Mucosa of descending colon (tissue), 3 donors: ENCODE results near the gene TTC23. TPM values are rescaled to one million over a fixed set of nuclear protein-coding genes. Genes with fewer than 3 reads are reported as not detected.

Source experiments
- ATAC-seq: fragments of 200-7000 bp; cut with Tn5 transposase; one replicate; pipeline ENCODE4 v1.9.1; 2020; ENCODE audit warnings: mild to moderate bottlenecking, moderate library complexity
- DNase-seq, 3 donors: peaks; one replicate each; pipeline ENCODE4 v3.0.0-alpha.2; 2020
- H3K36me3 ChIP-seq: fragments of 200-600 bp; one replicate; pipeline ENCODE4 v1.8.0; 2021; ENCODE audit warnings: low read depth, mild to moderate bottlenecking
- H3K4me1 ChIP-seq: fragments of 200-600 bp; one replicate; pipeline ENCODE4 v1.8.0; 2021; ENCODE audit warnings: low read depth, mild to moderate bottlenecking
- H3K4me3 ChIP-seq: fragments of 200-600 bp; one replicate; pipeline ENCODE4 v1.8.0; 2021; ENCODE audit warnings: mild to moderate bottlenecking
- H3K9me3 ChIP-seq: fragments of 200-600 bp; one replicate; pipeline ENCODE4 v1.8.0; 2021; ENCODE audit warnings: mild to moderate bottlenecking
- CTCF ChIP-seq: fragments of 200-600 bp; IDR thresholded peaks from one replicate; pipeline ENCODE4 v1.8.0; 2022; ENCODE audit warnings: antibody characterized with exemption, mild to moderate bottlenecking
- intact Hi-C, 2 donors: fragments of 100-400 bp; cut with DNase I in 1 of 2; cut with micrococcal nuclease in 1 of 2; formaldehyde crosslinking; loops; one replicate each; pipeline versions ENCODE4 v1.11.0 to v1.11.1; 2022; cut with DNase I, micrococcal nuclease
- total RNA-seq, 3 donors: library from RNA; stranded (reverse); fragmentation: NEBNext Ultra II Directional in 2 of 3; extraction: Animal tissue kit (Norgen Biotek cat#: 25700) in 2 of 3; gene quantifications; one replicate each; pipeline versions ENCODE4 v1.2.1 to v1.2.4, GENCODE V29; 2021 to 2023
- donor health status: DM: no; HTN: no; CAD: no; lungs with moderate emphysema.
- donor health status: DM: no; HTN: no; CAD: no.
- donor health status: DM: no; HTN: yes; CAD: no.

The TTC23 gene
- total RNA-seq, 3 donors from 2014 or later = 17.1 to 26.8 (median 19.6) TPM

- Histone ChIP-seq H3K4me3 (no peak overlapping the region), H3K36me3 (no peaks in the 10 kb centered on the region), H3K9me3 (no peaks in the 10 kb centered on the region), H3K4me1 (peaks cover 14% of the 10 kb centered on the region)
- no peak for ATAC-seq
- no peak for TF ChIP-seq CTCF
- intact Hi-C loops = no loop called here
- no peak for DNase-seq
Observed at GRCh38 chr15:99121691-99122410, 127.5 kb downstream of the TTC23 start.

- Histone ChIP-seq H3K4me1 (peaks cover 14% of the 10 kb centered on the region), H3K9me3 (no peaks in the 10 kb centered on the region), H3K4me3 (no peak overlapping the region), H3K36me3 (no peaks in the 10 kb centered on the region)
- intact Hi-C loops = no loop called here
- DNase-seq (no peak), ATAC-seq (no peak)
- TF ChIP-seq CTCF = no peak
Observed at GRCh38 chr15:99121207-99121606, 128.2 kb downstream of the TTC23 start.

- DNase-seq (no peak), ATAC-seq (no peak)
- no peak for TF ChIP-seq CTCF
- Histone ChIP-seq H3K4me3 (no peak overlapping the region), H3K36me3 (no peaks in the 10 kb centered on the region), H3K9me3 (no peaks in the 10 kb centered on the region), H3K4me1 (peaks cover 14% of the 10 kb centered on the region)
- intact Hi-C loops = no loop called here
Observed at GRCh38 chr15:99120050-99120777, 129.2 kb downstream of the TTC23 start.

GRCh38 chr15:99118801-99119546 lies 130.4 kb downstream of the TTC23 start:
- no peak for TF ChIP-seq CTCF
- Histone ChIP-seq H3K4me1 (peaks cover 10% of the 10 kb centered on the region), H3K4me3 (no peak overlapping the region), H3K9me3 (no peaks in the 10 kb centered on the region), H3K36me3 (no peaks in the 10 kb centered on the region)
- intact Hi-C loops = no loop called here
- DNase-seq = no peak
- ATAC-seq = no peak

- peaks cover 3% of the 10 kb centered on the region for H3K4me1 ChIP-seq
- no peak overlapping the region for H3K4me3 ChIP-seq
- ATAC-seq (no peak), DNase-seq (no peak)
- no peaks in the 10 kb centered on the region for H3K36me3 ChIP-seq
- TF ChIP-seq CTCF = no peak
- no peaks in the 10 kb centered on the region for H3K9me3 ChIP-seq
- intact Hi-C loops = no loop called here
Observed at GRCh38 chr15:99118258-99118632, 131.1 kb downstream of the TTC23 start.
